Skeletal muscle satellite cell (primary cell): Measurements from ENCODE around the gene CHSY3.
A peak's percentile ranks its signal among the peaks of the same experiment; 100 is the strongest.

ENCODE experiments used
- H3K27me3 ChIP-seq: 2 replicates; pipeline ENCODE4 v1.7.0; 2013; ENCODE audit warnings: low read length; ENCODE audit not compliant: control insufficient read depth, insufficient read depth
- H3K36me3 ChIP-seq: 2 replicates; pipeline ENCODE4 v1.7.0; 2013; ENCODE audit warnings: mild to moderate bottlenecking, control low read depth, low read length; ENCODE audit not compliant: insufficient read depth
- H3K4me1 ChIP-seq: 2 replicates; pipeline ENCODE4 v1.7.0; 2013; ENCODE audit warnings: low read length; ENCODE audit not compliant: control insufficient read depth, insufficient read depth
- H3K4me2 ChIP-seq: 2 replicates; pipeline ENCODE4 v1.7.0; 2013; ENCODE audit warnings: mild to moderate bottlenecking, low read length
- H3K4me3 ChIP-seq: 2 replicates; pipeline ENCODE4 v1.7.0; 2013; ENCODE audit warnings: low read length
- H3K9ac ChIP-seq: 2 replicates; pipeline ENCODE4 v1.7.0; 2013; ENCODE audit warnings: mild to moderate bottlenecking, low read depth, low read length, moderate library complexity
- H3K9me3 ChIP-seq: replicated peaks from 2 replicates; pipeline ENCODE4 v1.7.0; 2013; ENCODE audit warnings: mild to moderate bottlenecking, control low read depth, low read length

CHSY3 gene

GRCh38 chr5:129991780-129992179 lies 87.5 kb downstream of the CHSY3 start:
- H3K4me2 ChIP-seq = no peak overlapping the region
- H3K9ac ChIP-seq = no peak overlapping the region
- H3K4me3 ChIP-seq = no peak overlapping the region
- H3K4me1 ChIP-seq = peaks cover 8% of the 10 kb centered on the region
- no peaks in the 10 kb centered on the region for H3K9me3 ChIP-seq
- H3K36me3 ChIP-seq = no peaks in the 10 kb centered on the region
- H3K27me3 ChIP-seq = no peaks in the 10 kb centered on the region

DNA sequence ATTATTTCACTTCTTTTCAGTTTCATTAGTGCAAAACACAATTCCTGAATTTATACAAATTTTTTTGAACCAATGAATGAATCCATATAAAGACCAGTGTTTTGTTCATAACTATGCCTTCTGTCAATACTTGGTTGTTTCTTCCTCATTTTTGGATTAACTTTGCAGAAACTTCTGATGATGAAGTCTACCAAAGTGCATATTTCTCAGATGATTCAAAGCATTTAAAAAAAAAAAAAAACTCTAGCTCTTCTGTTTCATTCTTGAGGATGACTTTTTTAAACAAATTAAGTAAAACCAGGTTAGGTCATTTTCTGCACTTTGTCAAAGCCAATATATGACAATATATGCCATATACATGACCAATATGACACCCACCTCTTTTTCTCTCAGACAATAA lies 92.6 kb downstream of the CHSY3 start:
- peaks cover 19% of the 10 kb centered on the region for H3K4me1 ChIP-seq
- no peaks in the 10 kb centered on the region for H3K27me3 ChIP-seq
- no peaks in the 10 kb centered on the region for H3K36me3 ChIP-seq
- H3K4me2 ChIP-seq = peak overlapping the region; percentile 1
- H3K9ac ChIP-seq = no peak overlapping the region
- no peak overlapping the region for H3K4me3 ChIP-seq
- H3K9me3 ChIP-seq = no peaks in the 10 kb centered on the region

- Histone ChIP-seq H3K4me1 (peaks cover 19% of the 10 kb centered on the region), H3K4me2 (no peak overlapping the region), H3K36me3 (no peaks in the 10 kb centered on the region), H3K4me3 (no peak overlapping the region), H3K9ac (no peak overlapping the region), H3K9me3 (no peaks in the 10 kb centered on the region), H3K27me3 (no peaks in the 10 kb centered on the region)
Observed at GRCh38 chr5:130000460-130000859, 96.2 kb downstream of the CHSY3 start.

DNA sequence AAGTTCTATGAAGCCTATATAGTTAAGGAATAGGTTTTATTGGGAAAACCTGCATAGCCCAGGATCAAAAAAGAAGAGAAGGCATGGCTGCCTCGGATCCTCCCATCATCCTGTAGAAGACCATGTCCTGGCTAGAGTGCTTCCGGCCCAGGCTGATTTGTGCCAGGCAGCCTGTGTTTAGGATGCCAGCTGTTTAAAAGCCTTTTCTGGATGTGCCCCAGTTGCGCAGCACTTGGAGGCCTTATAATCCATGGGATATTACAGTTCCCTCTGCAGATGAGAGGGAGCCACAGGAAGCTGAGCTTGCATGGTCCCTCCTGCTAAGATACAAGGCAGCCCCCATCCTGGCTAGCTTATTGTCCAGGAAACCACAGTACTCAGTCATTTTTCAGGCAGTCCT lies 97.9 kb downstream of the CHSY3 start:
- H3K9ac ChIP-seq = no peak overlapping the region
- H3K36me3 ChIP-seq = no peaks in the 10 kb centered on the region
- H3K4me2 ChIP-seq = no peak overlapping the region
- H3K4me1 ChIP-seq = peaks cover 9% of the 10 kb centered on the region
- no peak overlapping the region for H3K4me3 ChIP-seq
- H3K9me3 ChIP-seq = no peaks in the 10 kb centered on the region
- no peaks in the 10 kb centered on the region for H3K27me3 ChIP-seq

GRCh38 chr5:130002876-130003275 lies 98.6 kb downstream of the CHSY3 start:
- no peaks in the 10 kb centered on the region for H3K27me3 ChIP-seq
- no peaks in the 10 kb centered on the region for H3K9me3 ChIP-seq
- no peak overlapping the region for H3K4me3 ChIP-seq
- H3K36me3 ChIP-seq = no peaks in the 10 kb centered on the region
- no peak overlapping the region for H3K9ac ChIP-seq
- H3K4me1 ChIP-seq = peaks cover 8% of the 10 kb centered on the region
- H3K4me2 ChIP-seq = no peak overlapping the region

- no peaks in the 10 kb centered on the region for H3K27me3 ChIP-seq
- H3K4me2 ChIP-seq = no peak overlapping the region
- no peak overlapping the region for H3K9ac ChIP-seq
- H3K9me3 ChIP-seq = no peaks in the 10 kb centered on the region
- no peak overlapping the region for H3K4me3 ChIP-seq
- H3K4me1 ChIP-seq = no peaks in the 10 kb centered on the region
- no peaks in the 10 kb centered on the region for H3K36me3 ChIP-seq
Observed at GRCh38 chr5:130011986-130012385, 107.7 kb downstream of the CHSY3 start.

DNA sequence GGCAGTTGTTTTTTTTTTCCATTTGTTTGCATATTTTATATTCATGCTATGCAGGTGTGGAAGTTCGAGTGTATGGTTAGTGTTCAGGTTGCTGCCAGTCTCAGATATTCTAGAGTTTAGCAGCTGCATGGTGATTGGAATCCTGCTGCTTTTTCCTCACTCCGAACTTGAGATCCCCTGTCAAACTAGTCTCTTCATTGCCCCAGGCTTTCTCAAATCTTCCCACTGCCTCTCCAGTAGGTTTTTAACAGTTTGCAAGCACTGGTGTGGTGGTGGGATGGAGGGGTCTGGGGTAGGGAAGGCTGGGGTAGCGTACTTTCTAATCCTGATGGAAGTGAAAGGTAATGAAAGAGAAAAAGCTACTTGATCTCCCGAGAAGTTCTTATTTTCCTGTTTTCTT lies 112.9 kb downstream of the CHSY3 start:
- Histone ChIP-seq H3K27me3 (no peaks in the 10 kb centered on the region), H3K9me3 (no peaks in the 10 kb centered on the region), H3K9ac (no peak overlapping the region), H3K4me2 (no peak overlapping the region), H3K36me3 (no peaks in the 10 kb centered on the region), H3K4me1 (no peaks in the 10 kb centered on the region), H3K4me3 (no peak overlapping the region)

DNA sequence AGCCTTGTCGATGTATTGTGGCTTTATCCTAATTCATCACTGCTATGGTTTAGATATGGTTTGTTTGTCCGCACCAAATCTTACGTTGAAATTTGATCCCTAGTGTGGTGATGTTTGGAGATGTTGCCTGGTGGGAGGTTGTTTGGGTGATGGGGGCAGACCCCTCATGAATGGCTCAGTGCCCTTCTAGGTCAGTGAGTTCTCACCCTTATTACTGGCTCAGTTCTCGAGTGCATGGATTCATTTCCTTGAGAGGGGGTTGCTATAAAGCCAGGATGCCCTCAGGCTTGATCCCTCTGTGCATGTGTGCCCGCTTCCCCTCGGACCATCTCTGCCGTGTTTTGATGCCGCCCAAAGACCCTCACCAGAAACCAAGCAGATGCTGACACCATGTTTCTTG lies 114.4 kb downstream of the CHSY3 start:
- no peak overlapping the region for H3K4me2 ChIP-seq
- no peaks in the 10 kb centered on the region for H3K9me3 ChIP-seq
- no peaks in the 10 kb centered on the region for H3K36me3 ChIP-seq
- H3K27me3 ChIP-seq = no peaks in the 10 kb centered on the region
- no peak overlapping the region for H3K4me3 ChIP-seq
- H3K9ac ChIP-seq = no peak overlapping the region
- no peaks in the 10 kb centered on the region for H3K4me1 ChIP-seq

GRCh38 chr5:130021000-130021399 lies 116.7 kb downstream of the CHSY3 start:
- Histone ChIP-seq H3K9me3 (no peaks in the 10 kb centered on the region), H3K9ac (no peak overlapping the region), H3K36me3 (no peaks in the 10 kb centered on the region), H3K4me2 (no peak overlapping the region), H3K27me3 (no peaks in the 10 kb centered on the region), H3K4me3 (no peak overlapping the region), H3K4me1 (no peaks in the 10 kb centered on the region)

GRCh38 chr5:130021876-130022275 lies 117.6 kb downstream of the CHSY3 start:
- Histone ChIP-seq H3K27me3 (no peaks in the 10 kb centered on the region), H3K4me1 (no peaks in the 10 kb centered on the region), H3K4me2 (no peak overlapping the region), H3K36me3 (no peaks in the 10 kb centered on the region), H3K9me3 (no peaks in the 10 kb centered on the region), H3K4me3 (no peak overlapping the region), H3K9ac (no peak overlapping the region)

DNA sequence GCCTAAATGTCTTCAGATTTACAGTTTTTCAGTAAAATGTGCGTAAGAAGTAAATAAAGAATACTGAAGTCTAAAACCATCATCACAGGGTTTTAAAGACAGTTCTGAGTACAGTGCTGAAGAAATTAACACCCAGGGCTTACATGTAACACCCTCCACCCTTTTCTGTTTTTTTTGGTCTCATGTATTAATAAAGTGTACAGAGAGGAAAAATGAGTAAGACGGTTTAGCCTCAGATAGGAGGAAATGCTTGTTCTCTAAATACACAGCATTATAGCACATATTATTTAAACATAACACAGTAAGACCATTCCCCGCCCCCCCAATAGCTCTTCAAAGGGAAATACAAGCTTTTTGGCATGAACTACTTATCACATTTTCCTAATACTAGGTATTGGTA lies 119.3 kb downstream of the CHSY3 start:
- H3K9ac ChIP-seq = no peak overlapping the region
- H3K27me3 ChIP-seq = no peaks in the 10 kb centered on the region
- no peak overlapping the region for H3K4me3 ChIP-seq
- H3K4me1 ChIP-seq = no peaks in the 10 kb centered on the region
- H3K36me3 ChIP-seq = no peaks in the 10 kb centered on the region
- no peaks in the 10 kb centered on the region for H3K9me3 ChIP-seq
- no peak overlapping the region for H3K4me2 ChIP-seq

DNA sequence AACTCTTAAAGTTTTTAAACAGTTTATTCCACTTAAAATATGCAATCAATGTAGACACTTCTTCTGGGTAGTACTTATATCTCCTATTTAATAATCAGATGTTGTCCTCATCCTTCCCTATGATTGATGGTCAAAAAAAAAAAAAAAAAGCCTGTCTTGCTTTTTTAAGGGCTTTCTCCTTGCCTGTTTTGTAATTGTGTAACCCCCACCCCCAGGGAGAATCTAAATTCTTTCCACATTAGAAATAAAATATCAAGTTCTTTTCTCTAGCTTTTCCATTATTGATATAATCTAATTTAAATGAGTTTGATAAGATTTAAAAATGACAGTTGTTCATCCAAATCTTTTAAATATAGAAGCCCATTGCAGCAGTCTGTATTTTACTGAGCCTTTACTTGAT lies 119.7 kb downstream of the CHSY3 start:
- Histone ChIP-seq H3K9me3 (no peaks in the 10 kb centered on the region), H3K4me2 (no peak overlapping the region), H3K9ac (no peak overlapping the region), H3K36me3 (no peaks in the 10 kb centered on the region), H3K27me3 (no peaks in the 10 kb centered on the region), H3K4me1 (no peaks in the 10 kb centered on the region), H3K4me3 (no peak overlapping the region)
